PFSK-1 (cell line): Measurements from ENCODE around the gene TNS3.

ENCODE experiments used
- FOXP2 ChIP-seq: optimal IDR thresholded peaks from 2 replicates; pipeline ENCODE3; 2011; ENCODE audit warnings: borderline replicate concordance, control low read depth, inconsistent platforms; ENCODE audit not compliant: insufficient read depth; ENCODE audit errors: extremely low read length, extremely low read depth
- POLR2AphosphoS5 ChIP-seq: IDR thresholded peaks from 2 replicates; pipeline ENCODE4 v1.6.1; 2012; ENCODE audit warnings: low read depth, mild to moderate bottlenecking, control low read depth, low read length, moderate library complexity
- REST ChIP-seq, 2 experiments: IDR thresholded peaks; 2 replicates each; pipeline versions ENCODE4 v1.6.1 to v1.8.0; 2011 to 2012; ENCODE audit warnings: low read depth in 2 of 2, low read length in 2 of 2, control low read depth in 1 of 2, inconsistent platforms in 1 of 2, mild to moderate bottlenecking in 1 of 2, moderate library complexity in 1 of 2; ENCODE audit not compliant: insufficient read depth in 1 of 2
- SIN3A ChIP-seq: IDR thresholded peaks from 2 replicates; pipeline ENCODE4 v1.6.1; 2012; ENCODE audit warnings: mild to moderate bottlenecking, low read length, moderate library complexity, borderline replicate concordance; ENCODE audit not compliant: insufficient read depth
- TAF1 ChIP-seq: IDR thresholded peaks from 2 replicates; pipeline ENCODE4 v1.6.1; 2012; ENCODE audit warnings: low read length, control low read depth, borderline replicate concordance; ENCODE audit not compliant: insufficient read depth

- TF ChIP-seq SIN3A (no peak), REST (IDR thresholded peaks at IDR 0.05; ENCODE audit: insufficient read depth in 1 of 2, low read depth in 2 of 2, low read length in 2 of 2) (no peak), POLR2AphosphoS5 (no peak), TAF1 (no peak), FOXP2 (no peak)
Measured at GRCh38 chr7:47478017-47478344, 103.9 kb downstream of the TNS3 start.
